K562 (cell line): ENCODE data around the gene SIGLEC1. TPM values are rescaled to one million over a fixed set of nuclear protein-coding genes. Genes with fewer than 3 reads are reported as not detected.

Source experiments
- ATAC-seq: fragments of 200-7000 bp; cut with Tn5 transposase; 3 replicates; pipeline ENCODE4 v1.9.1; 2020; ENCODE audit warnings: moderate library complexity
- BruUV-seq: library from RNA; stranded (reverse); fragments of 400-500 nt; replicated peaks from 2 replicates; lab custom pipeline; 2021; lab: Mats Ljungman, UMichigan
- CTCF ChIA-PET: fragments of 300-600 bp; formaldehyde crosslinking; extraction: SDS; loops from one replicate; lab custom pipeline; 2021; ENCODE audit warnings: low intra/inter-chr PET ratio; lab: Yijun Ruan, JAX
- POLR2A ChIA-PET: fragments of 300-600, 350-650 bp; sonication (Branson Sonifier 250); formaldehyde crosslinking; extraction: SDS; loops from one replicate; lab custom pipeline; 2021; ENCODE audit warnings: antibody characterized with exemption, inconsistent platforms; lab: Yijun Ruan, JAX
- DNase-seq, 4 experiments: peaks; one replicate each; pipeline versions ENCODE4 v3.0.0 to v3.0.0-alpha.2; 2011 to 2018; ENCODE audit warnings: low spot score in 3 of 4, mixed read lengths in 3 of 4; ENCODE audit errors: extremely low read depth in 1 of 4
- FAIRE-seq: peaks from 2 replicates; lab custom pipeline; 2011; peaks lifted over from hg19 to GRCh38; lab: Jason Lieb, UNC
- H2AFZ ChIP-seq: 2 replicates; pipeline ENCODE4 v1.6.0; 2011; ENCODE audit warnings: low read depth, low read length, control low read depth, inconsistent platforms
- H3K27ac ChIP-seq: fragments of 200-600 bp; 3 replicates; pipeline ENCODE4 v1.8.0; 2011; ENCODE audit warnings: low read depth, mild to moderate bottlenecking, control low read depth, inconsistent platforms, low read length, moderate library complexity, mixed read lengths; ENCODE audit errors: extremely low read depth
- H3K27me3 ChIP-seq, 2 experiments: fragments of 300-600 bp in 1 of 2; 2 replicates in 1 of 2; 3 replicates in 1 of 2; pipeline versions ENCODE4 v1.6.0 to v1.8.0; 2011; ENCODE audit warnings: inconsistent platforms in 2 of 2, low read length in 2 of 2, mild to moderate bottlenecking in 1 of 2, mixed read lengths in 1 of 2, moderate library complexity in 1 of 2; ENCODE audit not compliant: control insufficient read depth in 2 of 2, insufficient read depth in 2 of 2
- H3K36me3 ChIP-seq: fragments of 300-600 bp; 3 replicates; pipeline ENCODE4 v1.8.0; 2011; ENCODE audit warnings: mild to moderate bottlenecking, low read length, inconsistent platforms; ENCODE audit not compliant: control insufficient read depth, insufficient read depth
- H3K4me1 ChIP-seq, 2 experiments: fragments of 200-600 bp in 1 of 2; replicated peaks in 1 of 2; 2 replicates in 1 of 2; 3 replicates in 1 of 2; pipeline versions ENCODE4 v1.5.1 to v1.8.0; 2011; ENCODE audit warnings: inconsistent platforms in 2 of 2, low read length in 2 of 2, mild to moderate bottlenecking in 1 of 2, mixed read lengths in 1 of 2, moderate library complexity in 1 of 2; ENCODE audit not compliant: control insufficient read depth in 2 of 2, insufficient read depth in 2 of 2
- H3K4me2 ChIP-seq: 2 replicates; pipeline ENCODE4 v1.6.1; 2011; ENCODE audit warnings: low read length, control low read depth, inconsistent platforms, mixed read lengths; ENCODE audit not compliant: insufficient read depth
- H3K4me3 ChIP-seq: fragments of 200-600 bp; sonication (generic), shearing (Covaris generic); 2 replicates; pipeline ENCODE4 v1.5.1; 2016; ENCODE audit warnings: control low read depth, inconsistent platforms
- H3K79me2 ChIP-seq: fragments of 200-600 bp; 3 replicates; pipeline ENCODE4 v1.8.0; 2011; ENCODE audit warnings: low read length, inconsistent platforms; ENCODE audit not compliant: control insufficient read depth, insufficient read depth
- H3K9ac ChIP-seq, 2 experiments: 2 replicates each; pipeline versions ENCODE4 v1.6.0 to v1.6.1; 2011; ENCODE audit warnings: low read depth in 2 of 2, low read length in 2 of 2, control low read depth in 1 of 2, inconsistent platforms in 1 of 2, mild to moderate bottlenecking in 1 of 2, mixed read lengths in 1 of 2; ENCODE audit not compliant: insufficient read depth in 1 of 2
- H3K9me1 ChIP-seq: one replicate; pipeline ENCODE4 v1.6.0; 2011; ENCODE audit warnings: inconsistent platforms, mild to moderate bottlenecking, low read length, moderate library complexity; ENCODE audit not compliant: control insufficient read depth, insufficient read depth
- H3K9me3 ChIP-seq: replicated peaks from 2 replicates; pipeline ENCODE4 v1.5.1; 2011; ENCODE audit warnings: low read depth, low read length, inconsistent platforms; ENCODE audit not compliant: control insufficient read depth, insufficient read depth
- H4K20me1 ChIP-seq: replicated peaks from 2 replicates; pipeline ENCODE4 v1.6.1; 2011; ENCODE audit warnings: low read length, inconsistent platforms, mixed read lengths; ENCODE audit not compliant: control insufficient read depth, insufficient read depth
- ESRRA ChIP-seq: fragments of 450-650 bp; IDR thresholded peaks from 2 replicates; pipeline ENCODE4 v1.6.1; 2014; ENCODE audit warnings: low read depth, mild to moderate bottlenecking, moderate library complexity, borderline replicate concordance
- HOXB6 ChIP-seq: fragments of 250-450 bp; sonication (Bioruptor Pico); IDR thresholded peaks from 2 replicates; pipeline ENCODE4 v1.5.1; 2022; ENCODE audit warnings: mild to moderate bottlenecking, borderline replicate concordance
- MTA2 ChIP-seq: fragments of 450-650 bp; IDR thresholded peaks from 2 replicates; pipeline ENCODE4 v1.6.1; 2016; ENCODE audit warnings: low read depth
- OTX1 ChIP-seq: fragments of 450-650 bp; formaldehyde crosslinking; IDR thresholded peaks from 2 replicates; pipeline ENCODE4 v1.4.0; 2022; ENCODE audit warnings: mild to moderate bottlenecking
- XRCC5 ChIP-seq: fragments of 200-400 bp; formaldehyde crosslinking; IDR thresholded peaks from 2 replicates; pipeline ENCODE4 v1.6.1; 2017; ENCODE audit warnings: low read depth, mild to moderate bottlenecking, low read length
- ZBTB17 ChIP-seq: fragments of 450-650 bp; formaldehyde crosslinking; IDR thresholded peaks from 2 replicates; pipeline ENCODE4 v1.4.0; 2020; ENCODE audit warnings: mild to moderate bottlenecking
- ZNF224 ChIP-seq: sonication (generic); formaldehyde crosslinking; IDR thresholded peaks from 2 replicates; pipeline ENCODE4 v1.8.0; 2022; ENCODE audit warnings: mild to moderate bottlenecking, missing genetic modification reagents
- ZNF347 ChIP-seq: fragments of 450-650 bp; formaldehyde crosslinking; IDR thresholded peaks from 2 replicates; pipeline ENCODE4 v1.4.0; 2020; ENCODE audit warnings: low read depth, mild to moderate bottlenecking, moderate library complexity
- ZNF445 ChIP-seq: fragments of 250-450 bp; sonication (Bioruptor Pico); IDR thresholded peaks from 2 replicates; pipeline ENCODE4 v1.4.0; 2020; ENCODE audit warnings: low read depth, mild to moderate bottlenecking, moderate library complexity
- WGBS: fragments of 100-300 bp; shearing (Covaris generic); methylation state at CpG from one replicate; pipeline ENCODE4 v1.1.6; 2016; ENCODE audit warnings: low coverage, mixed read lengths; ENCODE audit not compliant: insufficient coverage; ENCODE audit errors: missing lambda C conversion rate; 5-methylcytosine and 5-hydroxymethylcytosine counted together
- in situ Hi-C: fragments of 300-500 bp; cut with MboI; formaldehyde crosslinking; loops from 4 replicates; pipeline ENCODE4 v1.15.0; 2018; ENCODE audit warnings: inconsistent platforms, mixed read lengths
- intact Hi-C: fragments of 100-400 bp; cut with micrococcal nuclease; formaldehyde crosslinking; loops from 2 replicates; pipeline ENCODE4 v1.14.2; 2022
- polyA plus RNA-seq, 8 experiments: library from polyadenylated mRNA; depleted of rRNA in 4 of 8; stranded (reverse) in 5 of 8; unstranded in 3 of 8; fragments of >200 nt; fragmentation: Nextera tagmentation in 2 of 8; fragmentation: Illumina TruSeq in 1 of 8; extraction: Ambion mirVana in 2 of 8; extraction: Trizol in 1 of 8; gene quantifications; 2 replicates each; pipeline versions ENCODE4 v1.2.1 to v1.2.3, GENCODE V29; 2011 to 2014; ENCODE audit warnings: inconsistent platforms in 1 of 8, missing spikeins in 1 of 8
- total RNA-seq, 7 experiments: library from RNA; depleted of rRNA in 6 of 7; stranded (reverse); fragments of >200 nt in 6 of 7; fragmentation: Illumina TruSeq in 2 of 7; extraction: Trizol in 2 of 7; gene quantifications; 2 replicates each; pipeline versions ENCODE4 v1.2.1 to v1.2.3, GENCODE V29; 2011 to 2021; ENCODE audit warnings: low replicate concordance in 1 of 7
- TF ChIP-seq, protein P1 (sequence below): fragments of 250-450 bp; sonication (Bioruptor Pico); IDR thresholded peaks from 2 replicates; pipeline ENCODE4 v1.9.0; 2021; ENCODE audit warnings: mild to moderate bottlenecking, inconsistent platforms
- TF ChIP-seq, protein P2 (sequence below): IDR thresholded peaks from 3 replicates; pipeline ENCODE4 v1.6.1; 2011; ENCODE audit warnings: borderline replicate concordance, mild to moderate bottlenecking, moderate library complexity; ENCODE audit not compliant: insufficient read length; ENCODE audit errors: extremely low read depth

SIGLEC1 gene
- total and polyA plus RNA-seq, 9 of the 15 experiments (the other 6 are each of a cell fraction or from before 2014, with no cell fraction given), result 0.05 to 0.07 TPM; not detected in 7

DNA sequence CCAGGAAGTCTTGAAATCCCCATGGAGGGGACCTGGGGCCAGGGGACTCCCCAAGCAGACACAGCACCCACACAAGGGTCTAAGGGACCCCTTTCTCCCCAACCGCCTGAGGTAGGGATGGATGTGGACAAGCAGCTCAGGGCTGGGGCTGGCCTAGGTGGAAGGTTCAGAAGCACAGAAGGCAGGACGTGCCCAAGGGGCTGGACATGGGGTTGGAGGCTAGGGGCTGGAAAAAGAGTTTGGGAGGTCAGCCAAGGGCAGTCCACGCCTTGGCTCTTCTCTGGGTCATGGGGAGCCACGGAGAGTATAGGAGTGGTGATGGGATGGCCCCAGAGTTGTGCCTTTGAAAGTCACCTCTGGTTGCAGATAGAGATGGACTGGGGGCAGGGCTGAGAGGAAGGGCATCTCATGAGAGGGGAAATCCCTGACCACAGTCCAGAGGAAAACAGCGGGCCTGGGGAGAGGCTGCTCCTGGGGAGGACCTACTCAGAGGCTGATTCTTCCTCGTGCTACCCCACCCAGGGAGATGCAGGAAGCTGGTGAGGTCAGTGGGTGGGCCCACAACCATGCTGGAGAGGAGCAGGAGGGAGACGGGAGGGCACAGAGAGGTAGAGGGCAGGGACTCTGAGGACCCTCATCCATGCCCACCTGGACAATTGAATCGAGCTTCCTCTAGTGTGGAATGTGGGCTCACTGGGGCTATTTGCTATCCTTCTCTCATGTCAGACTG, 17.6 kb upstream of the SIGLEC1 start:
- H3K27ac ChIP-seq, result no peak overlapping the region
- intact Hi-C loops (no loop called here), in situ Hi-C loops (no loop called here)
- POLR2A ChIA-PET, result no interaction called here
- FAIRE-seq (no peak), DNase-seq (no peak), ATAC-seq (no peak)
- no peaks in the 10 kb centered on the region for H3K36me3 ChIP-seq
- no peaks in the 10 kb centered on the region for H3K9me3 ChIP-seq
- H3K4me3 ChIP-seq, result no peak overlapping the region
- no peaks in the 10 kb centered on the region for H4K20me1 ChIP-seq
- H2AFZ ChIP-seq, result no peak overlapping the region
- BruUV-seq, result no TSS peak
- H3K9me1 ChIP-seq, result no peaks in the 10 kb centered on the region
- peaks cover 4 to 34% of the 10 kb centered on the region in 2 experiments; a peak in 3 of 5 replicates for H3K27me3 ChIP-seq
- no peak overlapping the region for H3K9ac ChIP-seq
- no peak overlapping the region for H3K4me2 ChIP-seq
- 7% methylated on average over 6 of the region's 8 CpGs for WGBS
- H3K79me2 ChIP-seq, result no peaks in the 10 kb centered on the region
- CTCF ChIA-PET, result no interaction called here
- H3K4me1 ChIP-seq, result peaks cover 8 to 13% of the 10 kb centered on the region in 2 experiments; a peak in 4 of 5 replicates
- TF ChIP-seq ESRRA, result no peak
- TF ChIP-seq ZNF224 (CRISPR knock-in tag), result no peak
- TF ChIP-seq OTX1 (CRISPR knock-in tag), result no peak
- no peak for TF ChIP-seq ZNF445 (CRISPR knock-in tag)
- TF ChIP-seq XRCC5, result no peak
- TF ChIP-seq, protein P1, sequence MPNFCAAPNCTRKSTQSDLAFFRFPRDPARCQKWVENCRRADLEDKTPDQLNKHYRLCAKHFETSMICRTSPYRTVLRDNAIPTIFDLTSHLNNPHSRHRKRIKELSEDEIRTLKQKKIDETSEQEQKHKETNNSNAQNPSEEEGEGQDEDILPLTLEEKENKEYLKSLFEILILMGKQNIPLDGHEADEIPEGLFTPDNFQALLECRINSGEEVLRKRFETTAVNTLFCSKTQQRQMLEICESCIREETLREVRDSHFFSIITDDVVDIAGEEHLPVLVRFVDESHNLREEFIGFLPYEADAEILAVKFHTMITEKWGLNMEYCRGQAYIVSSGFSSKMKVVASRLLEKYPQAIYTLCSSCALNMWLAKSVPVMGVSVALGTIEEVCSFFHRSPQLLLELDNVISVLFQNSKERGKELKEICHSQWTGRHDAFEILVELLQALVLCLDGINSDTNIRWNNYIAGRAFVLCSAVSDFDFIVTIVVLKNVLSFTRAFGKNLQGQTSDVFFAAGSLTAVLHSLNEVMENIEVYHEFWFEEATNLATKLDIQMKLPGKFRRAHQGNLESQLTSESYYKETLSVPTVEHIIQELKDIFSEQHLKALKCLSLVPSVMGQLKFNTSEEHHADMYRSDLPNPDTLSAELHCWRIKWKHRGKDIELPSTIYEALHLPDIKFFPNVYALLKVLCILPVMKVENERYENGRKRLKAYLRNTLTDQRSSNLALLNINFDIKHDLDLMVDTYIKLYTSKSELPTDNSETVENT (CRISPR knock-in tag), result no peak
- no peak for TF ChIP-seq MTA2
- TF ChIP-seq ZBTB17 (CRISPR knock-in tag), result no peak
- TF ChIP-seq, protein P2, sequence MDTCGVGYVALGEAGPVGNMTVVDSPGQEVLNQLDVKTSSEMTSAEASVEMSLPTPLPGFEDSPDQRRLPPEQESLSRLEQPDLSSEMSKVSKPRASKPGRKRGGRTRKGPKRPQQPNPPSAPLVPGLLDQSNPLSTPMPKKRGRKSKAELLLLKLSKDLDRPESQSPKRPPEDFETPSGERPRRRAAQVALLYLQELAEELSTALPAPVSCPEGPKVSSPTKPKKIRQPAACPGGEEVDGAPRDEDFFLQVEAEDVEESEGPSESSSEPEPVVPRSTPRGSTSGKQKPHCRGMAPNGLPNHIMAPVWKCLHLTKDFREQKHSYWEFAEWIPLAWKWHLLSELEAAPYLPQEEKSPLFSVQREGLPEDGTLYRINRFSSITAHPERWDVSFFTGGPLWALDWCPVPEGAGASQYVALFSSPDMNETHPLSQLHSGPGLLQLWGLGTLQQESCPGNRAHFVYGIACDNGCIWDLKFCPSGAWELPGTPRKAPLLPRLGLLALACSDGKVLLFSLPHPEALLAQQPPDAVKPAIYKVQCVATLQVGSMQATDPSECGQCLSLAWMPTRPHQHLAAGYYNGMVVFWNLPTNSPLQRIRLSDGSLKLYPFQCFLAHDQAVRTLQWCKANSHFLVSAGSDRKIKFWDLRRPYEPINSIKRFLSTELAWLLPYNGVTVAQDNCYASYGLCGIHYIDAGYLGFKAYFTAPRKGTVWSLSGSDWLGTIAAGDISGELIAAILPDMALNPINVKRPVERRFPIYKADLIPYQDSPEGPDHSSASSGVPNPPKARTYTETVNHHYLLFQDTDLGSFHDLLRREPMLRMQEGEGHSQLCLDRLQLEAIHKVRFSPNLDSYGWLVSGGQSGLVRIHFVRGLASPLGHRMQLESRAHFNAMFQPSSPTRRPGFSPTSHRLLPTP, result no peak
- TF ChIP-seq ZNF347 (CRISPR knock-in tag), result no peak
- no peak for TF ChIP-seq HOXB6 (CRISPR knock-in tag)
